GM12874 (cell line): ENCODE data around the gene METTL23.

Experiments used
- TF ChIP-seq, protein P1 (sequence below): IDR thresholded peaks from 2 replicates; pipeline ENCODE4 v1.5.1; 2011; ENCODE audit warnings: low read depth, mild to moderate bottlenecking, control low read depth, low read length, moderate library complexity; ENCODE audit not compliant: insufficient read depth

The METTL23 gene

GRCh38 chr17:76752006-76752405 lies 25.4 kb downstream of the METTL23 start:
- TF ChIP-seq, protein P1, sequence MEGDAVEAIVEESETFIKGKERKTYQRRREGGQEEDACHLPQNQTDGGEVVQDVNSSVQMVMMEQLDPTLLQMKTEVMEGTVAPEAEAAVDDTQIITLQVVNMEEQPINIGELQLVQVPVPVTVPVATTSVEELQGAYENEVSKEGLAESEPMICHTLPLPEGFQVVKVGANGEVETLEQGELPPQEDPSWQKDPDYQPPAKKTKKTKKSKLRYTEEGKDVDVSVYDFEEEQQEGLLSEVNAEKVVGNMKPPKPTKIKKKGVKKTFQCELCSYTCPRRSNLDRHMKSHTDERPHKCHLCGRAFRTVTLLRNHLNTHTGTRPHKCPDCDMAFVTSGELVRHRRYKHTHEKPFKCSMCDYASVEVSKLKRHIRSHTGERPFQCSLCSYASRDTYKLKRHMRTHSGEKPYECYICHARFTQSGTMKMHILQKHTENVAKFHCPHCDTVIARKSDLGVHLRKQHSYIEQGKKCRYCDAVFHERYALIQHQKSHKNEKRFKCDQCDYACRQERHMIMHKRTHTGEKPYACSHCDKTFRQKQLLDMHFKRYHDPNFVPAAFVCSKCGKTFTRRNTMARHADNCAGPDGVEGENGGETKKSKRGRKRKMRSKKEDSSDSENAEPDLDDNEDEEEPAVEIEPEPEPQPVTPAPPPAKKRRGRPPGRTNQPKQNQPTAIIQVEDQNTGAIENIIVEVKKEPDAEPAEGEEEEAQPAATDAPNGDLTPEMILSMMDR: no peak

GRCh38 chr17:76753061-76753961 lies 26.7 kb downstream of the METTL23 start:
- TF ChIP-seq, protein P1: no peak

DNA sequence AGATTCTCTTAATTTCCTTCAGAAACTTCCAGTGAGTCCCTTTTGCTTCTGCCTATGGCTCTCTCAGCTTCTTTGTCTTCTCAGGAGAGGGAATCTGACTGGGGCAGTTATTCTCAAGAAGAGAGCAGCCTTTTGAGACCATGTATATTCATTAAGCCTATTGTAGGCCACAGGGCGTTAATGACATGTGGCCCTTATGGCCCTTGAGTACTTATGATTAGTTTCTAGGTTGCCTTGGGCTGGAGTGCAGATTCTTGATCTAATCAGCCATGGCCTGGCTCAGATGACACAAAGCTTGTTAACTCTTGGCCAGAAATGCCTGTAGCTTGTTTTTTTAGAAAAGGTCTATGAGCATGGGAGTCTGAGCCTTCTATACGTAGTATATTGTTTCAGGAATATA lies 28.6 kb downstream of the METTL23 start:
- TF ChIP-seq, protein P1: no peak

- TF ChIP-seq, protein P1: no peak
These were observed 30.6 kb downstream of the METTL23 start for GRCh38 chr17:76757256-76757655.

GRCh38 chr17:76758570-76758969 lies 31.9 kb downstream of the METTL23 start:
- TF ChIP-seq, protein P1: no peak

GRCh38 chr17:76772842-76773525 lies 46.3 kb downstream of the METTL23 start:
- TF ChIP-seq, protein P1: no peak

- TF ChIP-seq, protein P1: no peak
These were observed 48.5 kb downstream of the METTL23 start for GRCh38 chr17:76775021-76775600.
